ENCODE results near the gene ZFY. TPM values are rescaled to one million over a fixed set of nuclear protein-coding genes. Genes with fewer than 3 reads are reported as not detected.

ZFY gene
- total RNA-seq, 1 experiment from 2014 or later, result 0.18 TPM

- in situ Hi-C loops (cut with HindIII; ENCODE audit: low pct_unique_long_range_greater_than_20kb, low sequenced_read_pairs), result no loop called here
- CTCF ChIA-PET, result no interaction called here
Measured at GRCh38 chrY:2952912-2953311, 17.7 kb downstream of the ZFY start.

GRCh38 chrY:2954735-2955134 is 19.6 kb downstream of the ZFY start:
- DNase-seq (ENCODE audit: low read depth, low spot score) (no peak), ATAC-seq (no peak)
- BruUV-seq (replicated peaks), result no TSS peak
- H3K4me3 ChIP-seq (ENCODE audit: low read depth in 2 of 2, low read length in 2 of 2), result no peak overlapping the region
- H3K27me3 ChIP-seq (ENCODE audit: control insufficient read depth, insufficient read depth, low read length), result no peaks in the 10 kb centered on the region
- H3K9me3 ChIP-seq (ENCODE audit: control insufficient read depth, insufficient read depth, low read depth, low read length), result no peaks in the 10 kb centered on the region
- POLR2A ChIA-PET, result no interaction called here
- H3K27ac ChIP-seq (ENCODE audit: low read length), result no peak overlapping the region
- TF ChIP-seq POLR2AphosphoS5 (IDR thresholded peaks at IDR 0.05; ENCODE audit: low read depth, low read length), result no peak
- no peak for TF ChIP-seq SIN3A (IDR thresholded peaks at IDR 0.05; ENCODE audit: borderline replicate concordance, insufficient read depth, low read depth, low read length)
- TF ChIP-seq TCF7L2 (IDR thresholded peaks at IDR 0.05; ENCODE audit: low read depth, low read length), result no peak
- no peak for TF ChIP-seq CTCF (IDR thresholded peaks at IDR 0.05)
- TF ChIP-seq REST (IDR thresholded peaks at IDR 0.05; ENCODE audit: insufficient read depth in 1 of 2, low read depth in 2 of 2, low read length in 1 of 2), result no peak
- no peaks in the 10 kb centered on the region for H3K36me3 ChIP-seq (ENCODE audit: control insufficient read depth, insufficient read depth, low read length)
- H3K4me1 ChIP-seq (ENCODE audit: control insufficient read depth, insufficient read depth, low read length), result no peaks in the 10 kb centered on the region
- intact Hi-C loops (cut with micrococcal nuclease; ENCODE audit: unreplicated experiment) (no loop called here), in situ Hi-C loops (cut with HindIII; ENCODE audit: low pct_unique_long_range_greater_than_20kb, low sequenced_read_pairs) (no loop called here)
- CTCF ChIA-PET, result no interaction called here

More at GRCh38 chrY:2952912-2953311, 17.7 kb downstream of the ZFY start:
- no peak for ATAC-seq
- no peak for DNase-seq (ENCODE audit: low read depth, low spot score)
- Histone ChIP-seq H3K36me3 (ENCODE audit: control insufficient read depth, insufficient read depth, low read length) (no peaks in the 10 kb centered on the region), H3K27ac (ENCODE audit: low read length) (no peak overlapping the region), H3K4me3 (ENCODE audit: low read depth in 2 of 2, low read length in 2 of 2) (no peak overlapping the region), H3K4me1 (ENCODE audit: control insufficient read depth, insufficient read depth, low read length) (no peaks in the 10 kb centered on the region), H3K9me3 (ENCODE audit: control insufficient read depth, insufficient read depth, low read depth, low read length) (no peaks in the 10 kb centered on the region), H3K27me3 (ENCODE audit: control insufficient read depth, insufficient read depth, low read length) (no peaks in the 10 kb centered on the region)
- TF ChIP-seq TCF7L2 (IDR thresholded peaks at IDR 0.05; ENCODE audit: low read depth, low read length) (no peak), POLR2AphosphoS5 (IDR thresholded peaks at IDR 0.05; ENCODE audit: low read depth, low read length) (no peak), SIN3A (IDR thresholded peaks at IDR 0.05; ENCODE audit: borderline replicate concordance, insufficient read depth, low read depth, low read length) (no peak), REST (IDR thresholded peaks at IDR 0.05; ENCODE audit: insufficient read depth in 1 of 2, low read depth in 2 of 2, low read length in 1 of 2) (no peak), CTCF (IDR thresholded peaks at IDR 0.05) (no peak)
- POLR2A ChIA-PET, result no interaction called here
- intact Hi-C loops (cut with micrococcal nuclease; ENCODE audit: unreplicated experiment), result no loop called here
- BruUV-seq (replicated peaks), result no TSS peak

Measured in Panc1 (cell line).